Stimulated activated CD8-positive, alpha-beta memory T cell treated with anti-CD3 and anti-CD28 coated beads, Interleukin-15, amount 100 ng/mL, for 1 hour (primary cell): ENCODE results near the gene SLC4A8.

Experiments
- DNase-seq: peaks from one replicate; pipeline ENCODE4 v3.0.0-alpha.2; 2020; ENCODE audit warnings: low read depth

The SLC4A8 gene

GRCh38 chr12:51528852-51529650 is 104.4 kb downstream of the SLC4A8 start:
- DNase-seq, result no peak

- DNase-seq, result no peak
These were observed 105.0 kb downstream of the SLC4A8 start for GRCh38 chr12:51529651-51529970.

GRCh38 chr12:51530208-51530607 is 105.6 kb downstream of the SLC4A8 start:
- DNase-seq, result no peak

GRCh38 chr12:51531284-51531977 is 106.8 kb downstream of the SLC4A8 start:
- DNase-seq, result no peak

GRCh38 chr12:51531978-51532497 is 107.4 kb downstream of the SLC4A8 start:
- DNase-seq, result peak; percentile 59

GRCh38 chr12:51533799-51534198 is 109.2 kb downstream of the SLC4A8 start:
- no peak for DNase-seq

GRCh38 chr12:51534216-51535074 is 109.8 kb downstream of the SLC4A8 start:
- DNase-seq, result no peak

- DNase-seq, result no peak
These were observed 111.5 kb downstream of the SLC4A8 start for GRCh38 chr12:51536159-51536558.

GRCh38 chr12:51538149-51538548 is 113.5 kb downstream of the SLC4A8 start:
- DNase-seq, result no peak

GRCh38 chr12:51538599-51538998 is 114.0 kb downstream of the SLC4A8 start:
- no peak for DNase-seq

GRCh38 chr12:51540996-51541395 is 116.4 kb downstream of the SLC4A8 start:
- no peak for DNase-seq

GRCh38 chr12:51546097-51546496 is 121.5 kb downstream of the SLC4A8 start:
- DNase-seq, result no peak

GRCh38 chr12:51547606-51548005 is 123.0 kb downstream of the SLC4A8 start:
- DNase-seq, result no peak

- no peak for DNase-seq
These were observed 123.6 kb downstream of the SLC4A8 start for GRCh38 chr12:51548241-51548640.

GRCh38 chr12:51549637-51550036 is 125.0 kb downstream of the SLC4A8 start:
- DNase-seq, result no peak
